Mesendoderm (in vitro differentiated cells): ENCODE results near the gene PCDHA1.
A peak's percentile ranks its signal among the peaks of the same experiment; 100 is the strongest.
"Not testable (repeated sequence)": the region's sequence is repeated elsewhere in the genome, so short reads cannot be mapped to it uniquely, and the experiment has no call there.

Experiments used
- DNase-seq: peaks from one replicate; pipeline ENCODE4 v3.0.0; 2013
- H2AK5ac ChIP-seq: 2 replicates; pipeline ENCODE4 v1.6.1; 2013; ENCODE audit warnings: low read length, inconsistent platforms
- H2BK120ac ChIP-seq: 2 replicates; pipeline ENCODE4 v1.6.1; 2013; ENCODE audit warnings: low read depth, mild to moderate bottlenecking, low read length, moderate library complexity, mixed read lengths
- H2BK15ac ChIP-seq: replicated peaks from 2 replicates; pipeline ENCODE4 v1.6.1; 2013; ENCODE audit warnings: low read depth, mild to moderate bottlenecking, moderate library complexity
- H2BK5ac ChIP-seq: 2 replicates; pipeline ENCODE4 v1.6.1; 2013; ENCODE audit warnings: low read length, inconsistent platforms
- H3K18ac ChIP-seq: 2 replicates; pipeline ENCODE4 v1.6.1; 2013; ENCODE audit warnings: mild to moderate bottlenecking, low read length, mixed read lengths
- H3K23ac ChIP-seq: one replicate; pipeline ENCODE4 v1.6.1; 2013; ENCODE audit warnings: low read length
- H3K27ac ChIP-seq: 2 replicates; pipeline ENCODE4 v1.5.1; 2013; ENCODE audit warnings: low read depth, mild to moderate bottlenecking, inconsistent platforms, low read length, moderate library complexity
- H3K27me3 ChIP-seq: 2 replicates; pipeline ENCODE4 v1.6.1; 2013; ENCODE audit warnings: low read length, control low read depth, mild to moderate bottlenecking, inconsistent platforms; ENCODE audit not compliant: insufficient read depth, poor library complexity
- H3K36me3 ChIP-seq: 2 replicates; pipeline ENCODE4 v1.6.1; 2013; ENCODE audit warnings: low read length, inconsistent platforms; ENCODE audit not compliant: control insufficient read depth, insufficient read depth
- H3K4ac ChIP-seq: one replicate; pipeline ENCODE4 v1.6.1; 2013; ENCODE audit warnings: low read depth, mild to moderate bottlenecking, low read length, moderate library complexity
- H3K4me1 ChIP-seq: 2 replicates; pipeline ENCODE4 v1.6.1; 2013; ENCODE audit warnings: low read depth, low read length, inconsistent platforms; ENCODE audit not compliant: control insufficient read depth
- H3K4me2 ChIP-seq: 2 replicates; pipeline ENCODE4 v1.6.1; 2013; ENCODE audit warnings: low read length
- H3K4me3 ChIP-seq: 2 replicates; pipeline ENCODE4 v1.5.1; 2013; ENCODE audit warnings: mild to moderate bottlenecking, low read length
- H3K56ac ChIP-seq: one replicate; pipeline ENCODE4 v1.6.1; 2013; ENCODE audit warnings: low read length
- H3K79me1 ChIP-seq: 2 replicates; pipeline ENCODE4 v1.6.1; 2013; ENCODE audit warnings: low read length, inconsistent platforms
- H3K79me2 ChIP-seq: 2 replicates; pipeline ENCODE4 v1.6.1; 2013; ENCODE audit warnings: mild to moderate bottlenecking, low read length; ENCODE audit not compliant: control insufficient read depth, insufficient read depth
- H3K9ac ChIP-seq: 2 replicates; pipeline ENCODE4 v1.6.1; 2013; ENCODE audit warnings: low read length, inconsistent platforms
- H4K5ac ChIP-seq: one replicate; pipeline ENCODE4 v1.6.1; 2013; ENCODE audit warnings: low read length
- H4K8ac ChIP-seq: one replicate; pipeline ENCODE4 v1.6.1; 2013; ENCODE audit warnings: low read depth, mild to moderate bottlenecking, control low read depth, low read length, moderate library complexity
- WGBS: extraction: QIAGEN DNeasy Blood & Tissue Kit; methylation state at CpG from one replicate; pipeline ENCODE4 v1.1.7; 2013; ENCODE audit warnings: low lambda C conversion rate, missing lambda C conversion rate; ENCODE audit not compliant: insufficient coverage; ENCODE audit errors: extremely low coverage; 5-methylcytosine and 5-hydroxymethylcytosine counted together

PCDHA1 gene

GRCh38 chr5:140795259-140795641 lies 9.3 kb downstream of the PCDHA1 start:
- no peak overlapping the region for H2AK5ac ChIP-seq
- no peaks in the 10 kb centered on the region for H3K79me2 ChIP-seq
- H3K4me3 ChIP-seq: no peak overlapping the region
- H2BK120ac ChIP-seq: no peak overlapping the region
- H2BK15ac ChIP-seq: no peak overlapping the region
- H3K4me1 ChIP-seq: no peaks in the 10 kb centered on the region
- no peak overlapping the region for H3K23ac ChIP-seq
- H3K27me3 ChIP-seq: no peaks in the 10 kb centered on the region
- H4K5ac ChIP-seq: no peak overlapping the region
- H3K36me3 ChIP-seq: no peaks in the 10 kb centered on the region
- peak overlapping the region; percentile 25 for H3K56ac ChIP-seq
- peak; percentile 49 for DNase-seq
- WGBS: no CpG with 5 or more reads among the region's 15 CpGs
- no peak overlapping the region for H4K8ac ChIP-seq
- H3K79me1 ChIP-seq: no peaks in the 10 kb centered on the region
- H2BK5ac ChIP-seq: no peak overlapping the region
- H3K27ac ChIP-seq: no peak overlapping the region
- H3K4ac ChIP-seq: no peak overlapping the region
- H3K18ac ChIP-seq: no peak overlapping the region
- peak overlapping the region; percentile 21 for H3K9ac ChIP-seq
- H3K4me2 ChIP-seq: no peak overlapping the region

GRCh38 chr5:140796072-140796717 lies 10.3 kb downstream of the PCDHA1 start:
- not testable (repeated sequence) for H3K79me2 ChIP-seq, H4K8ac ChIP-seq, H3K9ac ChIP-seq, H4K5ac ChIP-seq, H3K4me3 ChIP-seq, H2BK15ac ChIP-seq, H2BK5ac ChIP-seq, DNase-seq, H3K4me2 ChIP-seq, H3K4ac ChIP-seq, H3K23ac ChIP-seq, H3K18ac ChIP-seq, H2BK120ac ChIP-seq, H3K36me3 ChIP-seq, H3K4me1 ChIP-seq, H3K27me3 ChIP-seq, H3K79me1 ChIP-seq, H3K27ac ChIP-seq, H3K56ac ChIP-seq, H2AK5ac ChIP-seq
- WGBS: no CpG with 5 or more reads among the region's 72 CpGs

- H3K23ac ChIP-seq: no peak overlapping the region
- no peak overlapping the region for H2BK15ac ChIP-seq
- H4K5ac ChIP-seq: no peak overlapping the region
- H3K27ac ChIP-seq: no peak overlapping the region
- H3K4me1 ChIP-seq: no peaks in the 10 kb centered on the region
- no peak for DNase-seq
- no peak overlapping the region for H4K8ac ChIP-seq
- no peaks in the 10 kb centered on the region for H3K79me1 ChIP-seq
- H2AK5ac ChIP-seq: no peak overlapping the region
- no peaks in the 10 kb centered on the region for H3K27me3 ChIP-seq
- H3K4me2 ChIP-seq: no peak overlapping the region
- H2BK5ac ChIP-seq: no peak overlapping the region
- no CpG with 5 or more reads among the region's 39 CpGs for WGBS
- no peaks in the 10 kb centered on the region for H3K79me2 ChIP-seq
- no peak overlapping the region for H3K4me3 ChIP-seq
- H3K36me3 ChIP-seq: no peaks in the 10 kb centered on the region
- no peak overlapping the region for H3K56ac ChIP-seq
- H2BK120ac ChIP-seq: no peak overlapping the region
- no peak overlapping the region for H3K9ac ChIP-seq
- no peak overlapping the region for H3K4ac ChIP-seq
- H3K18ac ChIP-seq: no peak overlapping the region
These were observed 10.8 kb downstream of the PCDHA1 start for GRCh38 chr5:140796718-140797095.

GRCh38 chr5:140800816-140801493 lies 15.0 kb downstream of the PCDHA1 start, which contains the start of gene PCDHA3:
PCDHA3 (plus strand) TSS chr5:140801057.
- Histone ChIP-seq H3K36me3 (no peaks in the 10 kb centered on the region), H3K56ac (no peak within 1 kb of the TSS), H3K4me1 (no peaks in the 10 kb centered on the region), H3K18ac (no peak within 1 kb of the TSS), H3K27me3 (no peaks in the 10 kb centered on the region), H3K79me2 (no peaks in the 10 kb centered on the region), H3K4me3 (no peak within 1 kb of the TSS), H3K79me1 (no peaks in the 10 kb centered on the region), H3K4ac (no peak within 1 kb of the TSS), H2AK5ac (no peak within 1 kb of the TSS), H2BK15ac (no peak within 1 kb of the TSS), H3K9ac (no peak within 1 kb of the TSS), H2BK5ac (no peak within 1 kb of the TSS), H4K5ac (no peak within 1 kb of the TSS), H3K23ac (no peak within 1 kb of the TSS), H4K8ac (no peak within 1 kb of the TSS), H3K4me2 (no peak within 1 kb of the TSS), H3K27ac (no peak within 1 kb of the TSS), H2BK120ac (no peak within 1 kb of the TSS)
- peak; percentile 7 for DNase-seq
- WGBS: no CpG with 5 or more reads among the region's 29 CpGs

- H3K79me1 ChIP-seq: no peaks in the 10 kb centered on the region
- H3K56ac ChIP-seq: no peak overlapping the region
- H2AK5ac ChIP-seq: no peak overlapping the region
- H3K4me1 ChIP-seq: no peaks in the 10 kb centered on the region
- H3K79me2 ChIP-seq: no peaks in the 10 kb centered on the region
- H2BK120ac ChIP-seq: no peak overlapping the region
- H3K18ac ChIP-seq: no peak overlapping the region
- WGBS: no CpG with 5 or more reads among the region's 16 CpGs
- H3K23ac ChIP-seq: no peak overlapping the region
- H3K4me3 ChIP-seq: no peak overlapping the region
- H4K8ac ChIP-seq: no peak overlapping the region
- no peak overlapping the region for H2BK5ac ChIP-seq
- H3K4ac ChIP-seq: no peak overlapping the region
- H3K4me2 ChIP-seq: no peak overlapping the region
- no peaks in the 10 kb centered on the region for H3K36me3 ChIP-seq
- H3K27me3 ChIP-seq: no peaks in the 10 kb centered on the region
- H3K27ac ChIP-seq: no peak overlapping the region
- no peak overlapping the region for H2BK15ac ChIP-seq
- no peak overlapping the region for H3K9ac ChIP-seq
- no peak for DNase-seq
- no peak overlapping the region for H4K5ac ChIP-seq
These were observed 15.5 kb downstream of the PCDHA1 start for GRCh38 chr5:140801494-140801841.

- DNase-seq, H3K4ac ChIP-seq, H3K4me2 ChIP-seq, H3K79me2 ChIP-seq, H2BK120ac ChIP-seq, H3K36me3 ChIP-seq, H3K4me3 ChIP-seq, H2AK5ac ChIP-seq, H2BK5ac ChIP-seq, H4K8ac ChIP-seq, H4K5ac ChIP-seq, H3K4me1 ChIP-seq, H2BK15ac ChIP-seq, H3K56ac ChIP-seq, H3K23ac ChIP-seq, H3K27me3 ChIP-seq, H3K18ac ChIP-seq, H3K9ac ChIP-seq, H3K27ac ChIP-seq, H3K79me1 ChIP-seq: not testable (repeated sequence)
- no CpG with 5 or more reads among the region's 45 CpGs for WGBS
These were observed 16.4 kb downstream of the PCDHA1 start for GRCh38 chr5:140802381-140802780.
